Hematopoietic multipotent progenitor cell treated with erythropoietin and hydrocortisone succinate and interleukin-3 and kit ligand, for 8 days (in vitro differentiated cells): ENCODE data around the gene KRTCAP2.
A peak's percentile ranks its signal among the peaks of the same experiment; 100 is the strongest.
"Not testable (repeated sequence)": the region's sequence is repeated elsewhere in the genome, so short reads cannot be mapped to it uniquely, and the experiment has no call there.

Source experiments
- DNase-seq: peaks from one replicate; pipeline ENCODE4 v3.0.0-alpha.2; 2015

KRTCAP2 gene

DNA sequence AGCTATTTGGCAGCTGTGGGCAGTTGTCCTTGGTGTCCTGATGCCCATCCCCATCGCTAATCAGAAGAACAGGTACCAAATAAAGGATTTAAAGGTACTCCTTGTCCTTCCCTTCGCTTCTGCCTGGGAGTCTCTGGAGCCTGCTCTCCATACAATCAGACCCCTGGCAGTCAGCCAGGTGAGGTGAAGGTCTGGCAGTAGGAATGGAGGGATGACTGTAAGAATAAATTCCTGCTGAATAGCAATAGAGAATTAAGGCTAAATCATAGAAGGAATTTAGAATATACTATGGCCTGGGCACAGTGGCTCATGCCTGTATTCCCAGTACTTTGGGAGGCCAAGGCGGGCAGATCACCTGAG lies 25.4 kb upstream of the KRTCAP2 start:
- DNase-seq, result no peak

DNA sequence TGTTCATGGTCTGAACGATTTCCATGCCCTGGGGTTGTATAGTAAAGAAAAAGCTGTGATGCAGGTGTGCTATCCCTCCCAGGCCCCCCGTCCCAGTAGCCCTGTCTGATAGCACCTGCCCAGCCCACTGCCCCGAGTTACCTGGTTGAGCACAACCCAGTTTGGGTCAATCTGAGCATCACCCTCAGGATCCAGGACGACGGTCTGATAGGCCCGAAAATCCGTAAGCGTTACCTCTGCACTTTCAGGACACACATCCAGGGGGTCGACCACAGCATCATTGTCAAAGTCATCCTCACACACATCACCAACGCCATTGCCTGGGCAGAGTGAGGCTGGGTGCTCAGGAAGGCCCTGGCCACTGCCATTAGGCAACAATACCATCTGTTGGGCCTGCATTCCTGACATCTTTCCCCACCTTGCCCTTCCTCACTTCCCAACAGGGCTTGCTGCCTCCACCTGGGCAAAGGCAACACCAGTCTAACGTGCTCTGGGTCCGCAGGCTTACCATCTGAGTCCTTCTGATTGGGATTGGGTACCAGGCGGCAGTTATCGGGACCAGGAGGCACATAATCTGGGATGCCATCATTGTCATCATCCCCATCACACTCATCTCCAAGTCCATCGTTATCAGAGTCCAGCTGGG lies 24.9 kb upstream of the KRTCAP2 start:
- no peak for DNase-seq

DNA sequence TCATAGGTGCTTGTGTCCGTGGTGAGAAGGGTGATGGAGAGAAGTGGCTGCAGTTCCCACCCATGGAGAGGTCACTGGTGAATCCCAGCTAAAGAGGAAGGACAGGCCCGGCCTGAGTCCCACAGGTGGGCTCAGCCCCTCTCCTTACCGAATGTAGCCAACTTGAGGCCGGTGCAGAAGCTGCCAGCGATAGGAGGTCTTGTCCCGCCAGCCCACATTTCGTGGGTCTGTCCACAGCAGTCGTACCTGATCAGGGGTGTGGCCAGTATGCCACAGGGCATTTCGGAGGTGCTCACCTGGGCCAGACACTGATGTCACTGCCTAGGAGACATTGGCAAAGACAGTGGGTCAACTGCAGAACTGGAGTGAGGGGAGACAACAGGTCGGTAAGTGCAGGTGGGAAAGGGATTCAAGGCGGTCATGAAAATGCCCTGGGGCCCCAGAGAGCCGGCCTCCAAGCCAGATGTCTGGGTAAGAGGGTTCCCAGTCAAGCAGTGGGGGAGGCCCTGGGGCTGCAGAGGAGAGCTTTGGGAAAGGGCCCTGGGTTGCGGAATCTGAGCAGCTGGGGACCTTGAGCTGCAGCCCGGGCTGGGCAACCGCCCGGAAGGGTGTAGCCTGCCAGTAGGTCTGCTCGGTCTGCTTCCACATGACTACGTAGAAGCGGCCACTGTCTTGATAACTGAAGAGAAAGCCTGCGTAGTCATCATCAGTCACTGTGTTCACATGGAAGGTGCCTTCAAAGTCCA lies 24.0 kb upstream of the KRTCAP2 start:
- DNase-seq, result no peak

DNA sequence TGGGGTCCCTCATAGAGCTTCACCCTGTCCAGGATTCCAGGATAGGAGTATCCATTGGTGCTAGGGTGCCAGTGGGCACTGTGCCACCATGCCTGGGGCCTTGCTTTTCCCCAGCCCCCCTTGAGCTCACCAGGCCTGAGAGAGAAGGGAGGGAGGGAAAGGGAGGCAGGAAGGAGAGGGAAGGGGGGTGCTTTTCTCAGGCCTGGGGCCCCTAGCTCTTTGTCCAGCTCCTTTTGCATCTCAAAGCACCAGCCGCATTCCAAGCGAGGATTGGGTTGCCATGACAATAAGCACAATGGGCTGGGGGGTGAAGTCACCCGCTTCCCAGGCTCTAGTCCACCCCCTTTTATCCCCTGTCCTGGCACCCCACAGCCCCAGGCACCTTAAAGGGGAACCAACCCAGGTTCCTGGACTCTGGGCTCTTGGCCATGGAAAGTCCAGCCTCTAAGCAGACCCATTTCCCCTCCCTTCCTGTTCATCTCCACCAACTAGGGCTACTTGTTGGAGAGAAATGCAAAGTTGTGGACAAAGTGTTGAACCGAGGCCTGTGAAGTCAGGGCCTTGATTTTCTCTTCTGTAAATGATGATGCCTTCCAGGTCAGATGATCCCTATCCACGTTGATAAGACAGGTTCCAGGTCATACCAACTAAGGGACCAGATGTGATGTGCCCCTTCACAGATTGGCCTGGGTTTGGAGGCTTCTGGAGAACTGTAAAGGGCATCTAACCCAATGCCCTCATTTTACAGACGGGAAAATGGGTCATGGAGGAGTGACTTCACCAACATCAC lies 23.2 kb upstream of the KRTCAP2 start:
- no peak for DNase-seq

DNA sequence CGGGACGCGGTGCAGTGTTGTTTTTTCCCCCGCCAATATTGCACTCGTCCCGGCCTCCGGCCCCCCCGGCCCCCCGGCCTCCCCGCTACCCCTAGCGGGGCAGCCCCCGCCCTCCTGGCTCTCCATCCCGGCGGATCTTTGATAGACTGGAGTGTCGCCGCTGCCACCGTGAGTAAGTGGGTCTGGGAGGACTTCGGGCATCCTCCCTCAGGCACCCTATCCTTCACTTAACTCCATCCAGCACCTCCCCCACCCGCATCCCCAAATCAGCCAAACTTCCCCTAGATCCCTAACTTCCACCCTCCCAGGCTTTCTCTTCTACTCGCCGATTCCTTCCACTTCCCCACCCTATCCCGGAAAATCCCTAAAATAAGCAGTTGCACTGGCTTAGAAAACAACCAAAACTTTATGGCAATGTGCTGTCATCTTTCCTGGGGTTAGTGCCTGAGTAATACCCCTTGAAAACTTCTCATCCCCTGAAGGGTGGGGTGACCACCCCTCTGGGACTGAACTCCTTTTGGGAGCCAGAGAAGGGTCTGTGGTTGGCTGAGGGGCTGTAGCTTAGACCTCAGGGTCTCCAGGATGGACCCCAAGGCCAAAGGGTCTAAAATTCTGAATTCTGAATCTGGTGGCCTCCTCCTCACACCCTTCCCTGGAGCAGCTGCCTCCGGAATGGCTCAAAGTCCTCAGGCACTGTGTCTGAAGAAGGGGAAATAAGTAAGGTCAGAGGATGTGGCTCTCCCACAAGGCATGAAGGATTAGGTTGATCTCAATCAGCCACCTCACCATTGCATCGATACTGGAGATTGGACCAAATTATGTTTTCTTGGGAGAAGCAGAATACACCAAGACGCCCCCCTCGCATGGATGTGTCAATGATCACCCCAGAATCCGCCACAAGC lies 22.3 kb upstream of the KRTCAP2 start:
- no peak for DNase-seq

DNA sequence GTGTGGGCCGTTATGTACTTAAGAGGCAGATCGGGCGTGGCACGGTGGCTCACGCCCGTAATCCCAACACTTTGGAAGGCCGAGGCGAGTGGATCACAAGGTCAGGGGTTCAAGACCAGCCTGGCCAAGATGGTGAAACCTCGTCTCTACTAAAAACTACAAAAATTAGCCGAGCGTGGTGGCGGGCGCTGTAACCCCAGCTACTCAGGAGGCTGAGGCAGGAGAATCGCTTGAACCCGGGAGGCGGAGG lies 20.8 kb upstream of the KRTCAP2 start:
- DNase-seq, result not testable (repeated sequence)

DNA sequence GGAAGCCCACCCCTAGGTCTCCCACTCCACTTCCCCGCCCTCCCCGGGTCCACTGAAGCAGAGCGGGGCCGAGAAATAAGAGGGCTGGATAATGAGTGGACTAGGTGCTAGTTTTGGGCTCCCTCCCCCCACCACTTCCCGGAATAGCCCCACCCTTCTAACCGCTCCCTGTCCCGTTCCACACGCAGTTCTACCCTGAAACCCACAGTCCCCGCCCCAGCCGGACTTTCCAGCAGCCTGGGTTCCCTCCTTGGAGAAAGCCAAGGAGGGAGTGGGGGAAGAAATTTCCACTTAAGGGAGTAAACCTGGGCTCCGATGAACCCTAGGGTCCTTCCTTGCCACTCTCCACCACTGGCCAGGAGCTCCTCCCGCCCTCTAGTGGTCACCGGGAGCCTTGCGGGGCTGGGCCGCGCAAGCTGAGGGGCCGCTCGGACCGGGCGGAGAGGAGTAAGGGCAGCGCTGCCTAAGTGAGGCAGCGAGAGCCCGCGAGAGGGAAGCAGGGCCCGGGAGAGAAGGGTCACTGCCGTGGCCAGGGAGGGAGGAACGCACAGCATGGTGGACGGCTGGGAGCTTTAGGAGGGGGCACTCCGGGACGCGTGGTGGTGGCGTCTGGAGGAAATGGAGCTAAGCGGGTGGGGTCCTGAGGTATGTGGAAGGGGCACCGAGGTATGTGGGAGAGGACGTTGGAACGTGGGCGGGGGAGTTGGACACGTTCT lies 20.3 kb upstream of the KRTCAP2 start:
- DNase-seq, result peak; percentile 98

DNA sequence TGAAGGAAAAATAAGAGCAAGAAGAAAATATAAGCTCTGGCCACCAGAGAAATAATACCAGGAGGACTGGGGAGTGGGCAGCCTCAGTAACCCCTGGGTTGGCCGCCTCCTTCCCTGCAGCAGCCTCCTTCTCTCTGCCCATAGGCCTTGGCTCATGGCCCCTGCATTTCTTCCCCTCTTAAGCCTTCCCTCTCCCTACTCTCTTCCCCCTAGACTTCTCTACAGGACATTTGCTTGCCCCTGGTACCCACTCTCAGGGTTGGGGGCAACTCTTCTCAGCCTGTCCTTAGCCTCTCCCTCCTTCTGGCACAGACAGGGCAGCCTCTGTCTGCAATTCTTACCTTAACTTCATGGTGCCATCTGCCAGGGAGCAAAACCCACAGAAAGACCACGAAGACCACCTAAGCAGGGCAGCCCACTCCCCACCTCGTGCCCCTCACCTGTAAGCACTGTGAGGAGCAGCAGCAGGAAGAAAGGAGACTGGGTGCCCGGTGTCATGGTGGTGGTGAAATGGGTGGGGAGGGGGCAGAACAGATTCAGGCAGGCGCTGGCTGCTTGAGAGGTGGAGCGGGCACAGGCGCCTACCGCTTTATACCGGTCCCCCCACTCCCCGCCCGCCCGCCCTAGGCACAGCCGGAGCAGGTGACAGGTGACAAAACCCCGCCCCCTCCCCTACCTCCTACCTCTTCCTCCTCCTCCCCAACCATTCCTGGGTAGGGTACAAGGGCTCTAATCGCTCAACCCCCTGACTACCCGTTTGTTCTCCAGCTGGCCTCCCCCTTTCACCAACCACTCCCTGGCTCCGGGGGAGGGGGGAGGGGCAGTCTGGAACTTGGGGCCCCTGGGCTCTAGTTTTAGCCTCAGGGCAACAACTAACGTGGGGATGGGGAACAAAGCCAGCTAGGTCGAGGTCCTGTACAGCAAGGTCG lies 19.5 kb upstream of the KRTCAP2 start:
- peak; percentile 89 for DNase-seq

DNA sequence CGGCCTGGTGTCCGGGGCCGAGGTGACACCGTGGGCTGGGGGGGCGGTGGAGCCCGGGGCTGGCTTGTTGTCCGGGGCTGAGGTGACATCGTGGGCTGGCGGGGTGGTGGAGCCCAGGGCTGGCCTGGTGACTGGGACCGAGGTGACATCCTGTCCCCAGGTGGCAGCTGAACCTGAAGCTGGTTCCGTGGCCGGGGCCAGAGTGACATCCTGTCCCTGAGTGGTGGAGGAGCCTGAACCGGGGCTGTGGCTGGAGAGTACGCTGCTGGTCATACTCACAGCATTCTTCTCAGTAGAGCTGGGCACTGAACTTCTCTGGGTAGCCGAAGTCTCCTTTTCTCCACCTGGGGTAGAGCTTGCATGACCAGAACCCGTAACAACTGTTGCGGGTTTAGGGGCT lies 18.8 kb upstream of the KRTCAP2 start:
- no peak for DNase-seq

DNA sequence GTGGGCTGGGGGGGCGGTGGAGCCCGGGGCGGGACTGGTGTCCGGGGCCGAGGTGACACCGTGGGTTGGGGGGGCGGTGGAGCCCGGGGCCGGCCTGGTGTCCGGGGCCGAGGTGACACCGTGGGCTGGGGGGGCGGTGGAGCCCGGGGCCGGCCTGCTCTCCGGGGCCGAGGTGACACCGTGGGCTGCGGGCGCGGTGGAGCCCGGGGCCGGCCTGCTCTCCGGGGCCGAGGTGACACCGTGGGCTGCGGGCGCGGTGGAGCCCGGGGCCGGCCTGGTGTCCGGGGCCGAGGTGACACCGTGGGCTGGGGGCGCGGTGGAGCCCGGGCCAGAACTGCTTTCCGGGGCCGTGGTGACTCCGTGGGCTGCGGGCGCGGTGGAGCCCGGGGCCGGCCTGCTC lies 16.8 kb upstream of the KRTCAP2 start:
- DNase-seq, result not testable (repeated sequence)

DNA sequence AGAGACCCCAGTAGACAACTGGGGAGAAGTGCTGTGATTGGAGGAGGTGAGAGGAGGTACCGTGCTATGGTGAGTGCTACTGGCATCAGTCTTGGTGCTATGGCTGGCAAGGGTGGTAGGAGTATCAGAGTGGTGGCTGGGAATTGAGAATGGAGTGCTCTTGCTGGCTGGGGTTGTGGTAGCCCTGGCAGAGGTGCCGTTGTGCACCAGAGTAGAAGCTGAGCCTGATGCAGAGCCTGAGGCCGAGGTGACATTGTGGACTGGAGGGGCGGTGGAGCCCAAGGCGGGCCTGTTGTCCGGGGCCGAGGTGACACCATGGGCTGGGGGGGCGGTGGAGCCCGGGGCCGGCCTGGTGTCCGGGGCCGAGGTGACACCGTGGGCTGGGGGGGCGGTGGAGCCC lies 15.2 kb upstream of the KRTCAP2 start:
- DNase-seq, result no peak

DNA sequence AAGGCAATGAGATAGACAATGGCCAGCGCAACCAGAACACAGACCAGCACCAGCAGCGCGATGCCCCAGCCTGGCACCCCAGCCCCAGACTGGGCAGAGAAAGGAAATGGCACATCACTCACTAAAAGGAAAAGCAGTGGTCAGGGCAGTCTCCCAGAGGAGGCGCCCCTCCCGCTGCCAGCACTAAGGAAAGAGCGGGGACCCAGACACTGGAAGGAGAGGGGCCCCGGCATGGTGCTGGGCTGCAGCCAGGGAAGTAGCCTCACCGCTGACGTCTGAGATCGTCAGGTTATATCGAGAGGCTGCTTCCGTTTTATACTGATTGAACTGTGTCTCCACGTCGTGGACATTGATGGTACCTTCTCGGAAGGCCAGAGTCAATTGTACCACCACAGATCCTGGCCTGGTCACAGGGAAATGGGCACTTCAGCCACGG lies 14.4 kb upstream of the KRTCAP2 start:
- DNase-seq, result no peak

DNA sequence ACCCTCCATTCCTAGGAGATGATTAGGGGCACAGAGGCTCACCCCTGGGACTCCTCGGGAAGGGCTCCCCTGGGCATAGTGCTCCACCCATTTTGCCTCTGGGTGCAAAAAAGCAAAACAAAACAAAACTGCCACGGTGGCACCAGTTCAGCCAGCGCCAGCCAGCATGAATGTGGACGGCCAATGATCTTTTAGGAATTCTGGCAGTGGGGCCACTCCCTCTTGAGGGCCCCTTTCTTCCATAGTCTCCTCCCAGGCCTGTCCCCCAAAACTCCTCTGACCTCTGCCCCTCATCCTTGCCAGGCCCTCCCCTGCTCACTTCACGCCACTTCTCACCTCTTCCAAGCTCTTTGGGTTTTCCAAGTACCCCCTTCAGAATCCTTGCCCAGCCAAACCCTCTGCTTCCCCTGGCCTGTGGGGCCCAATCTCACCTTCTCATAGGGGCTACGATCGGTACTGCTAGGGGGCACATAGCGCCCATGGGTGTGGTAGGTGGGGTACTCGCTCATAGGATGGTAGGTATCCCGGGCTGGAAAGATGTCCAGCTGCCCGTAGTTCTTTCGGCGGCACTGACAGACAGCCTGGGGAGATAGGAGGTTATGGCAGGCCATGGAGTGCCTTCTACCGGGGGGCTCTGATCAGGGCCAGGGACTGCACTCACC lies 13.8 kb upstream of the KRTCAP2 start:
- DNase-seq, result no peak

DNA sequence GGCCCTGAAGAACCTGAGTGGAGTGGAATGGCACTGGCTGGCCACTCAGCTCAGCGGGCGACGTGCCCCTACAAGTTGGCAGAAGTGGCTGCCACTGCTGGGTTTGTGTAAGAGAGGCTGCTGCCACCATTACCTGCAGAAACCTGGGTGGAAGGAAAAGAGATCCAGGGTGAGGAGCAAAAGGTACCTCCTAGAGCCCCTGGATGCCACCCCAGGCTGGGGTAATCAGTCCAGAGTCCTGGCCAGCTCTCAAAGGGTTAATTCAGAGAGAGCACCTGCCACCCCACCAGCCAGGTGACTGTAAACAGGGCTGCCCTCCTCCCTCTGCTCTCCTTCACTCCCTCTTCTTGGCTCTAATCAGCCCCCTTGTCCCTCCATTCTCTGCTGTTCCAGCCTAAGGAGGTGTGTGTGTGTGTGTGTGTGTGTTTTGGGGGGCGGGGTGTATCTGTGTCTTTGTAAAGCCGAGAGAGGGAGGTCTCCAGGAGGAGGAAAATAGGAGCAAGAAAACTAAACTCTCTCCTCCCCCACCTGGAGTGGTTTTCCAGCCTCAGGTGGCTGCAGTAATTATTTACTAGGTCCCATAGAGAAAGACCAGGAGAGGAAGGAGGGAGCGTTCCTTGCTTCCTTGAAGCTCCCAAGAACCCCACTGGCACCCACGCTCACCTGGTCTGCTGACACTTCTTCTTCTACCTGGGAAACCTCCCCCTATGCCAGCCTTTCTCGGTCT lies 13.1 kb upstream of the KRTCAP2 start:
- no peak for DNase-seq

DNA sequence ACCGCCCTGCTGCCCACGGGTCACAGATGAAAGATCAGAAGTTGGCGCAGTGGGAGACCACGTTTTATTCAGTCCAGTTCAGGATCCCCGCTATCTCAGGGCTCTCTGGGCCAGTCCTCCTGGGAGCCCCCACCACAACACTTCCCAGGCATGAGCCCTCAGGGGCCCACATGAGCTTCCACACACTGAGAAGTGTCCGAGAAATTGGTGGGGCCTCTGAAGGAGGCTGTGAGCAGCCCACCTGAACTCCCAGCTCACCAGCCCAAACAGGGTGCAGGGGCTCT lies 12.6 kb upstream of the KRTCAP2 start:
- no peak for DNase-seq

DNA sequence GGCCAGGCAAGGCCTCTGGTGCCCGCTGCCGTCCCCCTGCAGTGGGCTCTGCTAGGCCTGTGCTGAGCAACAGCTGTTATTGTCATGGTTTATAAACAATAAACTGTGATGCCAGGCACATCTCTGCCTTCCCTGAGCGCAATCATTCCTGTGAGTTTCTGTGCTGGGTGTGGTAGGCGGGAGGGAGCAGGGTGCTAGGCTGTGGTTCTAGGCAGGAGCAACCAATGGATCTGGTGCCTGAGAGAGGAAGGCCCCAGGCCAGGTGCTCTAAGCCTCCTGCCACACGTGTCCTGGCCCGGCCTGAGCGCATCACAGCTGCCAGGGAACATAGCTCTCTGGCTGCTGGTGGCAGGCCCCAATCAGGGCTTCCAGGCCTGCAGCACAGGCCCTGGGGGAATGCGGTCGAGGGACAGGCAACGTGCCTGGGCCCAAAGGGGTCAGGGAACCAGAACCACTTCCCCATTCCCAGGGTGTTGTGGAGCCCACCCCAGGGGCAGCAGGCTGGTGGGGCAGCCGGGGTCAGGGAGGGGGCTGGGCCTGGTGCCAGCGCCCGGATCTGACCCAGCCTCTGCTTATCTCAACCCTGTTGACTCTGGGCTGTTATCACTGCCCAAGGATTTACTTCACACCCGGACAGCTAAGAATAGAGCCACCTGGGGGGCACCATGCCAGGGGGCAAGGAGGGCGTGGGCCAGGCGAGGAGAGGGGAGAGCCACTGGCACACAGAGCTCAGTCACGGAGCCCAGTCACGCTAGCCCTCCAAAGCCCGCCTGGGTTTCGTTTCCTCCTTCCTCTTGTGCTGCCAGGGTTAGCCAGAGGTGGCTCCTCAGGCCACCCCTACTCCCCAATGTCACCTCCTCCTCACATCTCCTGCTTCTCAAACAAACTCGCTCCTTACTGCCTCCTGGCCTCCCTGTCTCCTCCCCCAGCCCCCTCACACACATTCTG lies 12.0 kb upstream of the KRTCAP2 start:
- DNase-seq, result peak; percentile 54

DNA sequence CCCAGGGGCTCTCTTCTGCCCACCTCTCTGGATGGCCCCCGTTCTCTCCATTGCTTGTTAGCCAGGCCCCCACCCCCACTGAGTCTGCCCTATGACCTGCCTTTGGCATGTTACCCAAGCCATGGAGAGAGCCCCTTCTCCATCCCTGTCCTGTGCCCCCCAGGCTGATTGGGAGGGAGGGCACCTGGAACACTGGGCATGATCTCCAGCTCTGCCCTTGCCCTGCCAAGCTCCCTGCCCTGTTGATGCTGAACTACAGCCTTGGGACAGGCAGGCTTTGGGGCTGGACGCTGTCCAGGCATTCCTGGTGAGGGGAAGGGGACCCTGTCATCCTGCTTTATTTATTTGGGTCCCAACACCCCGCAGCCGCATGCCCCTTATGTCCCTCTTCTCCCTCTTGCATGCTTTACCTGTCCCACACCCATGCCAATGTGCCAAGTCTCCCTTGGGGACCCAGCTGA lies 11.3 kb upstream of the KRTCAP2 start:
- DNase-seq, result no peak

DNA sequence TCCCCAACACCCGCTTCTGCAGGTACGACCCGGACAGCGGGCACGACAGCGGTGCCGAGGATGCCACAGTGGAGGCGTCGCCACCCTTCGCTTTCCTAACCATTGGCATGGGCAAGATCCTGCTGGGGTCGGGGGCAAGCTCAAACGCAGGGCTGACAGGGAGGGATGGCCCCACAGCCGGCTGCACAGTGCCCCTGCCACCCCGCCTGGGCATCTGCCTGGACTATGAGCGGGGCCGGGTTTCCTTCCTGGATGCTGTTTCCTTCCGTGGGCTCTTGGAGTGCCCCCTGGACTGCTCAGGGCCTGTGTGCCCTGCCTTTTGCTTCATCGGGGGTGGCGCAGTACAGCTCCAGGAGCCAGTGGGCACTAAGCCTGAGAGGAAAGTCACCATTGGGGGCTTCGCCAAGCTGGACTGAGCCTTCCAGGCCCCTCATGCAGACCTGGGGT lies 10.7 kb upstream of the KRTCAP2 start:
- DNase-seq, result no peak

DNA sequence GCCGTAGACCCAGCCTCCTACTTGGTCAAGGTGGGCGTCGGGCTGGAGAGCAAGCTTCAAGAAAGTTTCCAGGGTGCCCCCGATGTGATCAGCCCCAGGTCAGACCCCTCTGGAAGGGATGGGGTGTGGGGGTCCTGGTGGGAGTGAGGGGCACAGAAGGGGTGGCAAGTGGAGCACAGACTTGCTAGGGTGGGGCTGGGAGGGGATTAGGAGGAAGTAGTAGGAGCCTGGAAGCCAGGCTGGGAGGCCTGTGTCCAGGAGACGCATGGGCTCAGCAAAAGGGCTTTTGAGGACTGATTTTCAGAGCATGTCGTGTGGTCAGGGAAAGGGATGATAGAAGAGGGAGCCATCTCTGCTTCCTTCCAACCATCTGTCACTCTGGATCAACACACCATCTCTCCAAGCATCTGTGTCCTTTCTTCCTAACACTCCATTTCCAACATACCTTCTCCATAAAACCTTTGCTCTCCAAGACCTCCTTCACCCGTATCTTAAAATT lies 9.0 kb upstream of the KRTCAP2 start:
- no peak for DNase-seq
